ENCODE data around the gene RASSF3. TPM values are rescaled to one million over a fixed set of nuclear protein-coding genes. Genes with fewer than 3 reads are reported as not detected.

The RASSF3 gene
- total RNA-seq, 3 donors from 2014 or later: 88.0 to 331 (median 90.2) TPM

DNA sequence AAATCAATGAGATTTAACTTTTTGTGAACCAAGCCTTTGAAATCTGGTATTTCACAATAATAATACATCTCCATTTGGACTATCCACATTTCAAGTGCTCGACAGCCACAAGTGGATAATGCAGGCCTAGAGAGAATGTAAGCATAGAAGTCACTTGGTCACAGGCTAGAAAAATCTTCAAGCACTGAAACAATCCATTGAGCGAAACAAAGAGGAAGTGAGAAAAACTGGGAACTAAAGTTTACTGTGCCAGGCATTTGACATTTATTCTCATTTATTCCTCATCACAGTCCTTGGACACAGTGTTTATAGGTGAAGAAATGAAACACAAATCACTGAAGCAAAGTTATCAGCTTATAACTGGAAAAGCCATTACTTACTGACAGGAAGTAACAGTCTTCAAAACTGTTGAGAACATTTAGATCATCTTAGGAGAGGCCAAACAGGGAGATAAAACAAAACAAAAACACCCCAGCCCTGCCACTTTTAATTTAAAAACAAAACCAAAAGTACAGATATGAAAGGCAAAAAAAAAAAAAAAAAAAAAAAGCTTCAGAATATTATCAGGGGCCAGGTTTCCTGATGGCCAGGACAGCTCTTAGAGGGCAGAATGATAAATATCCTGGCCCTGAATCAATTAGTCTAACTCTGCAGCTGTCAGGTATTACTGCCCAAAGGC lies 119.8 kb downstream of the RASSF3 start:
- H3K36me3 ChIP-seq (ENCODE audit: low read depth): peaks cover 4% of the 10 kb centered on the region
- ATAC-seq: no peak
- DNase-seq: no peak
- H3K9me3 ChIP-seq: no peaks in the 10 kb centered on the region
- intact Hi-C loops (cut with DNase I, micrococcal nuclease): no loop called here
- no peaks in the 10 kb centered on the region for H3K4me1 ChIP-seq (ENCODE audit: low read depth)
- no peak overlapping the region for H3K4me3 ChIP-seq
- TF ChIP-seq, protein P1, sequence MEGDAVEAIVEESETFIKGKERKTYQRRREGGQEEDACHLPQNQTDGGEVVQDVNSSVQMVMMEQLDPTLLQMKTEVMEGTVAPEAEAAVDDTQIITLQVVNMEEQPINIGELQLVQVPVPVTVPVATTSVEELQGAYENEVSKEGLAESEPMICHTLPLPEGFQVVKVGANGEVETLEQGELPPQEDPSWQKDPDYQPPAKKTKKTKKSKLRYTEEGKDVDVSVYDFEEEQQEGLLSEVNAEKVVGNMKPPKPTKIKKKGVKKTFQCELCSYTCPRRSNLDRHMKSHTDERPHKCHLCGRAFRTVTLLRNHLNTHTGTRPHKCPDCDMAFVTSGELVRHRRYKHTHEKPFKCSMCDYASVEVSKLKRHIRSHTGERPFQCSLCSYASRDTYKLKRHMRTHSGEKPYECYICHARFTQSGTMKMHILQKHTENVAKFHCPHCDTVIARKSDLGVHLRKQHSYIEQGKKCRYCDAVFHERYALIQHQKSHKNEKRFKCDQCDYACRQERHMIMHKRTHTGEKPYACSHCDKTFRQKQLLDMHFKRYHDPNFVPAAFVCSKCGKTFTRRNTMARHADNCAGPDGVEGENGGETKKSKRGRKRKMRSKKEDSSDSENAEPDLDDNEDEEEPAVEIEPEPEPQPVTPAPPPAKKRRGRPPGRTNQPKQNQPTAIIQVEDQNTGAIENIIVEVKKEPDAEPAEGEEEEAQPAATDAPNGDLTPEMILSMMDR (IDR thresholded peaks at IDR 0.05): no peak

DNA sequence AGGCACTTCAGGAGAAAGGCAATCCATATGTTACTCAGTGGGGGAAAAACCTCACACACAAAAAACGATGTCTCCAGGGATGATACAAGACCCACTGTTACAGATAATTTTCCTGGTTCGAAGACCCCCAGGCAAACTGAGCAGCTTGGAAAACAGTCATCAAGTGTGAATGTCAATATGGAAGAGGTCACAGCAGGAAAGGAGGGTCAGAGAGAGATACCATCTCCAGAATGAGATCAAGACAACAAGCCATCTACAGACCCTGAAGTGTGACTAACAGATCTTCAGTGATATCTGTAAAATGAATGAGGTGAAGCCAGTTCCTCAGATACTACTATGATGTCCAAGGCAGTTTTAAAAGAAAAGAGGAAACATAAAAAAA lies 120.3 kb downstream of the RASSF3 start:
- TF ChIP-seq, protein P1 (IDR thresholded peaks at IDR 0.05): no peak
- DNase-seq (no peak), ATAC-seq (no peak)
- Histone ChIP-seq H3K4me3 (no peak overlapping the region), H3K36me3 (ENCODE audit: low read depth) (peaks cover 4% of the 10 kb centered on the region), H3K9me3 (no peaks in the 10 kb centered on the region), H3K4me1 (ENCODE audit: low read depth) (no peaks in the 10 kb centered on the region)
- intact Hi-C loops (cut with DNase I, micrococcal nuclease): no loop called here

DNA sequence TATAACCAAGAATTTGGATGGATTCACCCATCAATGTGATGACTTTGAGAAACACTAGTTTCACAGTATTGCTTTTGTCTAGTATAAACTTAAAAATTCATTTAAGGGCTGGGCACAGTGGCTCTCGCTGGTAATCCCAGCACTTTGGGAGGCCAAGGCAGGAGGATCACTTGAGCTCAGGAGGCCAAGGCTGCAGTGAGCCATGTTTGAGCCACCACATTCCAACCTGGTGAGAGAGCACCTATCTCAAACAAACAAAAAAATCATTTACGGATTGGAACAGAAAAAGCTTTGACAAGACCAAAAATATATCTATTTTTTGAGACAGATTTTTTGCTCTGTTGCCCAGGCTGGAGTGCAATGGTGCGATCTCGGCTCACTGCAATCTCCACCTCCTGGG lies 121.4 kb downstream of the RASSF3 start:
- H3K9me3 ChIP-seq: no peaks in the 10 kb centered on the region
- no peak overlapping the region for H3K4me3 ChIP-seq
- no peaks in the 10 kb centered on the region for H3K4me1 ChIP-seq (ENCODE audit: low read depth)
- DNase-seq (no peak), ATAC-seq (no peak)
- H3K36me3 ChIP-seq (ENCODE audit: low read depth): peaks cover 4% of the 10 kb centered on the region
- intact Hi-C loops (cut with DNase I, micrococcal nuclease): no loop called here
- TF ChIP-seq, protein P1 (IDR thresholded peaks at IDR 0.05): no peak

DNA sequence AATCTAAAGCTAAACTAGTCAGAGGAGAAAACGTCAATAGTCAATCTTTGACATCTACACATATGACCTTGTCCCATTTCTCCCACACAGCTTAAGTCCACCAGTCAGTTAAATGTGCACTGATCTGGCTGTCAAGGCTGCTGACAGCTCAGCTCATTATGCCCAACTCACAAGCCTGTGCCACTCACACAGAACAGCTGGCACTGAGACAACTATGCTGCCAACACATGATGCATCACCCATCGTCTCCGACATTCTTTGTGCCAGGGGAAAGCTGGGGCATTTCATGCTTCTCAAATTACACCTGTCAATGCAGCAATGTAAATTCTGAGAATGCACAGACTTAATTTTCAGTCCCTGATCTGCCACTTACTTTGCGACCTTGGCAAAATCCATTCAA lies 123.6 kb downstream of the RASSF3 start:
- Histone ChIP-seq H3K36me3 (ENCODE audit: low read depth) (peaks cover 3% of the 10 kb centered on the region), H3K4me1 (ENCODE audit: low read depth) (no peaks in the 10 kb centered on the region), H3K4me3 (no peak overlapping the region), H3K9me3 (no peaks in the 10 kb centered on the region)
- no peak for DNase-seq
- ATAC-seq: no peak
- intact Hi-C loops (cut with DNase I, micrococcal nuclease): no loop called here
- TF ChIP-seq, protein P1 (IDR thresholded peaks at IDR 0.05): no peak

DNA sequence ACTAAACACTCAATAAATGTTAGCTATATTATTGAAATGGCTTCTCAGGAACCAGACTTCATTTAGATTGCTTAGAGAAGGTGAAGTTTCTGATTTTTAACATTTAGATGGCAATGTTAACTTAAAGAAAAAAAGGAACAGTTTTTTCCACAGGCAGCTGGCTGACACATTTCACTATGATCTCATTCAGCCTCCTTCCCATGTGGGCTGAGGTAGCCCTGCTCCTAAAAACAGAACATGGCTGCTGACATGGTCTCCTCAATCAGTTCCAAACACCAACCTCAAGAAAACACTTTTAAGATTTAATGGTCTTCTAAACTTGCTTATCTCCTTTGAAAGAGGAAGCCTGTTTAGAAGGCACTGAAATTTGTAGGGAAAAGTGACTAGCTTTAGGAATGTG lies 125.1 kb downstream of the RASSF3 start:
- no peaks in the 10 kb centered on the region for H3K9me3 ChIP-seq
- no peaks in the 10 kb centered on the region for H3K4me1 ChIP-seq (ENCODE audit: low read depth)
- peaks cover 3% of the 10 kb centered on the region for H3K36me3 ChIP-seq (ENCODE audit: low read depth)
- intact Hi-C loops (cut with DNase I, micrococcal nuclease): no loop called here
- no peak overlapping the region for H3K4me3 ChIP-seq
- no peak for ATAC-seq
- TF ChIP-seq, protein P1 (IDR thresholded peaks at IDR 0.05): no peak
- no peak for DNase-seq

DNA sequence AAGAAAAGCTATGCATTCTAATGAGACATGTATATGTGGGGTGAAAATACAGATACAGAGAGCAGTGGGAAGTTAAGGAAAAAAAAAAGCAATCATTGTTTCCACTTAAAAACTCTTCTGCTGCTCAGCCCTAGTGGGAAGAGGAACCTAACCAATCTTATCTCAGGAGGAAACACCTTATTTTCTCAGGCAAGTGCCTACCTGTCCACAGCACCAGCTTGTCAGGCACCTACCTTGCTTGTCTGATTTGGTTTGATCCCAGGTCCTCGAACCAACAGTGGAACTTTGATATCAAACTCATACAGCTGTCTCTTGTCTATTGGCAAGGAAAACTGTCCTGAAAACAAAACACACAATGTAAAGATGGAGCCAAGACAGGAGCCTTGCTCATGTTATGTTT lies 126.5 kb downstream of the RASSF3 start:
- H3K4me1 ChIP-seq (ENCODE audit: low read depth): no peaks in the 10 kb centered on the region
- intact Hi-C loops (cut with DNase I, micrococcal nuclease): no loop called here
- no peaks in the 10 kb centered on the region for H3K9me3 ChIP-seq
- H3K4me3 ChIP-seq: no peak overlapping the region
- no peak for ATAC-seq
- no peak for DNase-seq
- H3K36me3 ChIP-seq (ENCODE audit: low read depth): peaks cover 3% of the 10 kb centered on the region
- TF ChIP-seq, protein P1 (IDR thresholded peaks at IDR 0.05): no peak
